Endothelial cell of umbilical vein (primary cell): ENCODE data around the gene DNAH10. TPM values are rescaled to one million over a fixed set of nuclear protein-coding genes. Genes with fewer than 3 reads are reported as not detected.

Experiments used
- BruUV-seq: library from RNA; stranded (reverse); fragments of 400-500 nt; replicated peaks from 2 replicates; lab custom pipeline; 2021; lab: Mats Ljungman, UMichigan
- CTCF ChIA-PET: fragments of 300-600, 350-600 bp; sonication (Branson Sonifier 250); formaldehyde crosslinking; loops from one replicate; lab custom pipeline; 2021; ENCODE audit warnings: antibody characterized with exemption, inconsistent platforms; lab: Charles Lee
- POLR2A ChIA-PET: fragments of 300-600, 350-600 bp; sonication (Branson Sonifier 250); formaldehyde crosslinking; loops from one replicate; lab custom pipeline; 2021; ENCODE audit warnings: antibody characterized with exemption, inconsistent platforms; lab: Charles Lee
- DNase-seq: peaks from one replicate; pipeline ENCODE4 v3.0.0-alpha.2; 2011; ENCODE audit warnings: low read depth, low spot score
- FAIRE-seq: peaks from 2 replicates; lab custom pipeline; 2011; peaks lifted over from hg19 to GRCh38; lab: Jason Lieb, UNC
- H2AFZ ChIP-seq: 2 replicates; pipeline ENCODE4 v1.6.0; 2012; ENCODE audit warnings: low read depth, low read length, control low read depth, inconsistent platforms
- H3K27ac ChIP-seq: 2 replicates; pipeline ENCODE4 v1.5.1; 2011; ENCODE audit warnings: low read depth, mild to moderate bottlenecking, control low read depth, low read length, moderate library complexity; ENCODE audit not compliant: insufficient read depth
- H3K27me3 ChIP-seq, 2 experiments: 2 replicates each; pipeline versions ENCODE4 v1.6.0 to v1.6.1; 2011; ENCODE audit warnings: low read length in 2 of 2, mixed read lengths in 1 of 2; ENCODE audit not compliant: control insufficient read depth in 2 of 2, insufficient read depth in 2 of 2
- H3K36me3 ChIP-seq, 2 experiments: 2 replicates in 1 of 2; 3 replicates in 1 of 2; pipeline ENCODE4 v1.5.1; 2011; ENCODE audit warnings: low read length in 2 of 2, mild to moderate bottlenecking in 1 of 2, moderate library complexity in 1 of 2; ENCODE audit not compliant: control insufficient read depth in 2 of 2, insufficient read depth in 2 of 2; ENCODE audit errors: extremely low read depth in 1 of 2
- H3K4me1 ChIP-seq: 3 replicates; pipeline ENCODE4 v1.5.1; 2011; ENCODE audit warnings: mild to moderate bottlenecking, low read length; ENCODE audit not compliant: control insufficient read depth, insufficient read depth; ENCODE audit errors: extremely low read depth
- H3K4me2 ChIP-seq: 2 replicates; pipeline ENCODE4 v1.6.1; 2011; ENCODE audit warnings: low read length, control low read depth, mixed read lengths; ENCODE audit not compliant: insufficient read depth
- H3K4me3 ChIP-seq, 3 experiments: fragments of 200-600 bp in 1 of 3; sonication (generic), shearing (Covaris generic) in 1 of 3; replicated peaks in 1 of 3; 2 replicates each; pipeline ENCODE4 v1.5.1; 2011 to 2016; ENCODE audit warnings: control low read depth in 3 of 3, low read length in 3 of 3, mild to moderate bottlenecking in 2 of 3, inconsistent platforms in 1 of 3, low read depth in 1 of 3, moderate library complexity in 1 of 3; ENCODE audit not compliant: insufficient read depth in 1 of 3
- H3K79me2 ChIP-seq: 2 replicates; pipeline ENCODE4 v1.6.0; 2012; ENCODE audit warnings: low read length, inconsistent platforms; ENCODE audit not compliant: control insufficient read depth, insufficient read depth
- H3K9ac ChIP-seq: replicated peaks from 2 replicates; pipeline ENCODE3; 2011; ENCODE audit warnings: low read length, control low read depth; ENCODE audit not compliant: insufficient read depth; ENCODE audit errors: extremely low read depth
- H3K9me1 ChIP-seq: replicated peaks from 3 replicates; pipeline ENCODE4 v1.6.0; 2011; ENCODE audit warnings: mild to moderate bottlenecking, low read length; ENCODE audit not compliant: control insufficient read depth, insufficient read depth; ENCODE audit errors: extremely low read depth
- H3K9me3 ChIP-seq: replicated peaks from 2 replicates; pipeline ENCODE4 v1.5.1; 2012; ENCODE audit warnings: low read length, inconsistent platforms; ENCODE audit not compliant: control insufficient read depth, insufficient read depth
- H4K20me1 ChIP-seq: replicated peaks from 2 replicates; pipeline ENCODE3; 2011; ENCODE audit warnings: mild to moderate bottlenecking, low read length; ENCODE audit not compliant: control insufficient read depth, insufficient read depth; ENCODE audit errors: extremely low read depth
- EZH2 ChIP-seq: IDR thresholded peaks from 2 replicates; pipeline ENCODE4 v1.6.1; 2012; ENCODE audit warnings: borderline replicate concordance, low read depth, mild to moderate bottlenecking, moderate library complexity, low read length, inconsistent platforms; ENCODE audit not compliant: severe bottlenecking
- FOS ChIP-seq: IDR thresholded peaks from 2 replicates; pipeline ENCODE4 v1.6.1; 2011; ENCODE audit warnings: mild to moderate bottlenecking, low read length, moderate library complexity, borderline replicate concordance; ENCODE audit not compliant: insufficient read depth
- JUN ChIP-seq: IDR thresholded peaks from 2 replicates; pipeline ENCODE4 v1.6.1; 2011; ENCODE audit warnings: borderline replicate concordance, low read depth; ENCODE audit not compliant: insufficient read length, insufficient read depth
- MYC ChIP-seq: IDR thresholded peaks from one replicate; pipeline ENCODE4 v1.6.1; 2011; ENCODE audit warnings: mild to moderate bottlenecking, low read depth, low read length
- POLR2A ChIP-seq: IDR thresholded peaks from 2 replicates; pipeline ENCODE4 v1.6.1; 2012; ENCODE audit warnings: low read depth, mild to moderate bottlenecking, control low read depth, low read length
- dilution Hi-C: fragments of 300-500 bp; cut with MboI; formaldehyde crosslinking; loops from one replicate; pipeline ENCODE4 v1.15.0; 2019; ENCODE audit warnings: low sequenced_read_pairs; ENCODE audit not compliant: extremely low pct_ligation_motif_present
- intact Hi-C: fragments of 100-400 bp; cut with micrococcal nuclease; formaldehyde crosslinking; loops from one replicate; pipeline ENCODE4 v1.10.0; 2022
- polyA plus RNA-seq, 4 experiments: library from polyadenylated mRNA; depleted of rRNA in 3 of 4; stranded (reverse) in 3 of 4; unstranded in 1 of 4; fragments of >200 nt; gene quantifications; 2 replicates each; pipeline versions ENCODE4 v1.2.1 to v1.2.3, GENCODE V29; 2011 to 2012; ENCODE audit warnings: missing spikeins in 1 of 4
- total RNA-seq: library from RNA; stranded (reverse); gene quantifications from 2 replicates; pipeline ENCODE4 v1.2.3, GENCODE V29; 2021
- TF ChIP-seq, protein P1 (sequence below): IDR thresholded peaks from 2 replicates; pipeline ENCODE4 v1.6.1; 2011; ENCODE audit not compliant: insufficient read depth, insufficient read length
- TF ChIP-seq, protein P2 (sequence below), 2 donors: IDR thresholded peaks; 1 replicate in 1 of 2; 2 replicates in 1 of 2; pipeline ENCODE4 v1.5.1; 2011; ENCODE audit warnings: low read length in 2 of 2, mild to moderate bottlenecking in 2 of 2, moderate library complexity in 2 of 2, control low read depth in 1 of 2, inconsistent platforms in 1 of 2, low read depth in 1 of 2; ENCODE audit not compliant: insufficient read depth in 1 of 2; ENCODE audit errors: extremely low read depth in 1 of 2

Gene DNAH10
- total and polyA plus RNA-seq, 2 donors (not counting 3 experiments of a cell fraction or from before 2014, with no cell fraction given), result 0.04 to 0.31 TPM

DNA sequence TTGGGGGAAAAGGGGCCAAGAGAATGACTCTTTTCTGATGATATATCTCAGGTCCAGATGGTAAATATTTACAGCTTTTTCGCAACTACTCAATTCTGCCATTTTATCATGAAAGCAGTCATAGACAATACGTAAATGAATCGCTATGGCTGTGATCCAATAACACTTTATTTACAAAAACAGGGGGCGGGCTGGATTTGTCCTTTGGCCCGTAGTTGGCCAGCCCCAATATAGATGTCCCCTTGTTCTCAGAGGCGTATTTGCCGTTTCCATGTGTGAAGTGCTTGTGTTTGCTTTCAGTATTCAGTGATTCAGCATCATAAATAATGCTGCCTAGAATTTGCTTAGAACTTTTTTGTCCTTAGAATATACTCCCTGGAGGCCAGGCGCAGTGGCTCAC lies 133.3 kb downstream of the DNAH10 start:
- no peak overlapping the region for H3K4me3 ChIP-seq
- H4K20me1 ChIP-seq, result no peaks in the 10 kb centered on the region
- H3K9me1 ChIP-seq, result no peaks in the 10 kb centered on the region
- CTCF ChIA-PET, result interaction anchor here (1.4 kb wide), 1 partner anchor 91 kb away, joined by 3 read pairs; no protein-coding TSS in a partner anchor
- no peak overlapping the region for H3K9ac ChIP-seq
- POLR2A ChIA-PET, result no interaction called here
- intact Hi-C loops (no loop called here), dilution Hi-C loops (no loop called here)
- DNase-seq (no peak), FAIRE-seq (no peak)
- TF ChIP-seq FOS, result no peak
- TF ChIP-seq JUN, result no peak
- TF ChIP-seq EZH2, result no peak
- no peak for TF ChIP-seq POLR2A
- TF ChIP-seq MYC, result no peak
- TF ChIP-seq, protein P1, sequence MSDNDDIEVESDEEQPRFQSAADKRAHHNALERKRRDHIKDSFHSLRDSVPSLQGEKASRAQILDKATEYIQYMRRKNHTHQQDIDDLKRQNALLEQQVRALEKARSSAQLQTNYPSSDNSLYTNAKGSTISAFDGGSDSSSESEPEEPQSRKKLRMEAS, result no peak
- TF ChIP-seq, protein P2, sequence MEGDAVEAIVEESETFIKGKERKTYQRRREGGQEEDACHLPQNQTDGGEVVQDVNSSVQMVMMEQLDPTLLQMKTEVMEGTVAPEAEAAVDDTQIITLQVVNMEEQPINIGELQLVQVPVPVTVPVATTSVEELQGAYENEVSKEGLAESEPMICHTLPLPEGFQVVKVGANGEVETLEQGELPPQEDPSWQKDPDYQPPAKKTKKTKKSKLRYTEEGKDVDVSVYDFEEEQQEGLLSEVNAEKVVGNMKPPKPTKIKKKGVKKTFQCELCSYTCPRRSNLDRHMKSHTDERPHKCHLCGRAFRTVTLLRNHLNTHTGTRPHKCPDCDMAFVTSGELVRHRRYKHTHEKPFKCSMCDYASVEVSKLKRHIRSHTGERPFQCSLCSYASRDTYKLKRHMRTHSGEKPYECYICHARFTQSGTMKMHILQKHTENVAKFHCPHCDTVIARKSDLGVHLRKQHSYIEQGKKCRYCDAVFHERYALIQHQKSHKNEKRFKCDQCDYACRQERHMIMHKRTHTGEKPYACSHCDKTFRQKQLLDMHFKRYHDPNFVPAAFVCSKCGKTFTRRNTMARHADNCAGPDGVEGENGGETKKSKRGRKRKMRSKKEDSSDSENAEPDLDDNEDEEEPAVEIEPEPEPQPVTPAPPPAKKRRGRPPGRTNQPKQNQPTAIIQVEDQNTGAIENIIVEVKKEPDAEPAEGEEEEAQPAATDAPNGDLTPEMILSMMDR (IDR thresholded peaks at IDR 0.05; ENCODE audit: extremely low read depth in 1 of 2, insufficient read depth in 1 of 2, low read depth in 1 of 2, low read length in 2 of 2), result no peak
- no peak overlapping the region for H3K4me2 ChIP-seq
- peaks cover 3 to 4% of the 10 kb centered on the region in 2 experiments for H3K27me3 ChIP-seq
- no TSS peak for BruUV-seq
- H2AFZ ChIP-seq, result no peak overlapping the region
- no peaks in the 10 kb centered on the region for H3K79me2 ChIP-seq
- H3K36me3 ChIP-seq, result no peaks in the 10 kb centered on the region
- H3K4me1 ChIP-seq, result no peaks in the 10 kb centered on the region
- no peak overlapping the region for H3K27ac ChIP-seq
- no peaks in the 10 kb centered on the region for H3K9me3 ChIP-seq
